HepG2 (cell line): ENCODE data around the gene TPD52L2. TPM values are rescaled to one million over a fixed set of nuclear protein-coding genes. Genes with fewer than 3 reads are reported as not detected.
A peak's percentile ranks its signal among the peaks of the same experiment; 100 is the strongest.

ENCODE experiments used
- CENPT ChIP-seq: sonication (generic); formaldehyde crosslinking; IDR thresholded peaks from 2 replicates; pipeline ENCODE4 v1.8.0; 2022; ENCODE audit warnings: low read depth, mild to moderate bottlenecking, moderate library complexity, missing genetic modification reagents
- GABPB1 ChIP-seq: IDR thresholded peaks from 2 replicates; pipeline ENCODE4 v1.6.1; 2016; ENCODE audit warnings: mild to moderate bottlenecking, missing genetic modification reagents, moderate library complexity, missing compliant biosample characterization
- HDAC1 ChIP-seq: sonication (generic); formaldehyde crosslinking; IDR thresholded peaks from 2 replicates; pipeline ENCODE4 v1.5.1; 2020; ENCODE audit warnings: mild to moderate bottlenecking, missing genetic modification reagents
- HNF4G ChIP-seq, 2 experiments: sonication (generic) in 1 of 2; formaldehyde crosslinking in 1 of 2; IDR thresholded peaks; 2 replicates each; pipeline versions ENCODE4 v1.4.0 to v1.6.1; 2011 to 2020; ENCODE audit warnings: borderline replicate concordance in 2 of 2, low read depth in 2 of 2, mild to moderate bottlenecking in 2 of 2, low read length in 1 of 2, missing genetic modification reagents in 1 of 2, moderate library complexity in 1 of 2
- NFATC3 ChIP-seq: sonication (generic); formaldehyde crosslinking; IDR thresholded peaks from 2 replicates; pipeline ENCODE4 v1.5.1; 2020; ENCODE audit warnings: mild to moderate bottlenecking, missing genetic modification reagents
- ONECUT2 ChIP-seq: sonication (generic); formaldehyde crosslinking; IDR thresholded peaks from 2 replicates; pipeline ENCODE4 v1.4.0; 2020; ENCODE audit warnings: missing genetic modification reagents
- PAWR ChIP-seq: sonication (generic); formaldehyde crosslinking; IDR thresholded peaks from 2 replicates; pipeline ENCODE4 v1.4.0; 2020; ENCODE audit warnings: missing genetic modification reagents, mild to moderate bottlenecking, borderline replicate concordance
- PITX1 ChIP-seq: sonication (generic); formaldehyde crosslinking; IDR thresholded peaks from 2 replicates; pipeline ENCODE4 v1.5.1; 2020; ENCODE audit warnings: mild to moderate bottlenecking, missing genetic modification reagents
- RBFOX2 ChIP-seq: fragments of 200-400 bp; formaldehyde crosslinking; IDR thresholded peaks from 2 replicates; pipeline ENCODE4 v1.6.1; 2017; ENCODE audit warnings: low read depth, mild to moderate bottlenecking, low read length
- SALL2 ChIP-seq: sonication (generic); formaldehyde crosslinking; IDR thresholded peaks from 2 replicates; pipeline ENCODE4 v1.8.1; 2023; ENCODE audit warnings: mild to moderate bottlenecking, missing genetic modification reagents, inconsistent platforms
- SP140L ChIP-seq: sonication (generic); formaldehyde crosslinking; IDR thresholded peaks from 2 replicates; pipeline ENCODE4 v1.4.0; 2020; ENCODE audit warnings: missing genetic modification reagents, borderline replicate concordance
- SSRP1 ChIP-seq: IDR thresholded peaks from 2 replicates; pipeline ENCODE4 v1.6.1; 2016; ENCODE audit warnings: control low read depth
- ZFAT ChIP-seq: sonication (generic); formaldehyde crosslinking; conservative IDR thresholded peaks from 2 replicates; pipeline ENCODE4 v1.8.1; 2023; ENCODE audit warnings: missing genetic modification reagents, inconsistent platforms
- ZFP41 ChIP-seq: sonication (generic); formaldehyde crosslinking; IDR thresholded peaks from 2 replicates; pipeline ENCODE4 v1.4.0; 2020; ENCODE audit warnings: mild to moderate bottlenecking, missing genetic modification reagents, borderline replicate concordance
- ZNF274 ChIP-seq: sonication (generic); formaldehyde crosslinking; IDR thresholded peaks from 2 replicates; pipeline ENCODE4 v1.5.1; 2020; ENCODE audit warnings: mild to moderate bottlenecking, missing genetic modification reagents
- ZNF34 ChIP-seq: sonication (generic); formaldehyde crosslinking; IDR thresholded peaks from 2 replicates; pipeline ENCODE4 v1.4.0; 2020; ENCODE audit warnings: mild to moderate bottlenecking, missing genetic modification reagents, borderline replicate concordance
- ZNF431 ChIP-seq: sonication (generic); formaldehyde crosslinking; IDR thresholded peaks from 2 replicates; pipeline ENCODE4 v1.9.0; 2022; ENCODE audit warnings: missing genetic modification reagents, low read depth, mild to moderate bottlenecking, borderline replicate concordance
- ZNF543 ChIP-seq: sonication (generic); formaldehyde crosslinking; IDR thresholded peaks from 2 replicates; pipeline ENCODE4 v1.4.0; 2020; ENCODE audit warnings: mild to moderate bottlenecking, missing genetic modification reagents
- ZNF550 ChIP-seq: sonication (generic); formaldehyde crosslinking; IDR thresholded peaks from 2 replicates; pipeline ENCODE4 v1.4.0; 2020; ENCODE audit warnings: mild to moderate bottlenecking, missing genetic modification reagents, borderline replicate concordance
- ZNF816 ChIP-seq: sonication (generic); formaldehyde crosslinking; IDR thresholded peaks from 2 replicates; pipeline ENCODE4 v1.8.0; 2022; ENCODE audit warnings: missing genetic modification reagents, mild to moderate bottlenecking, borderline replicate concordance
- polyA plus RNA-seq, 8 experiments: library from polyadenylated mRNA; depleted of rRNA in 3 of 8; stranded (reverse) in 7 of 8; unstranded in 1 of 8; fragments of >200 nt; fragmentation: Illumina TruSeq in 4 of 8; extraction: Trizol in 4 of 8; gene quantifications; 2 replicates each; pipeline versions ENCODE4 v1.2.1 to v1.2.3, GENCODE V29; 2011 to 2016; ENCODE audit warnings: low read depth in 4 of 8, missing spikeins in 1 of 8, mixed read lengths in 1 of 8; ENCODE audit not compliant: insufficient read depth in 1 of 8
- total RNA-seq, 5 experiments: library from RNA; depleted of rRNA; stranded (reverse); fragments of >200 nt; fragmentation: Illumina TruSeq; extraction: Trizol; gene quantifications; 2 replicates each; pipeline ENCODE4 v1.2.3, GENCODE V29; 2016; ENCODE audit warnings: low read depth in 1 of 5
- TF ChIP-seq, protein P1 (sequence below), 2 experiments: sonication (generic) in 1 of 2; formaldehyde crosslinking in 1 of 2; IDR thresholded peaks; 2 replicates each; pipeline versions ENCODE4 v1.4.0 to v1.6.1; 2016 to 2020; ENCODE audit warnings: borderline replicate concordance in 1 of 2, low read depth in 1 of 2, mild to moderate bottlenecking in 1 of 2, missing genetic modification reagents in 1 of 2
- TF ChIP-seq, protein P2 (sequence below): sonication (generic); formaldehyde crosslinking; IDR thresholded peaks from 2 replicates; pipeline ENCODE4 v1.8.1; 2023; ENCODE audit warnings: mild to moderate bottlenecking, missing genetic modification reagents, borderline replicate concordance
- TF ChIP-seq, protein P3 (sequence below): sonication (generic); formaldehyde crosslinking; IDR thresholded peaks from 2 replicates; pipeline ENCODE4 v1.9.0; 2021; ENCODE audit warnings: missing genetic modification reagents, borderline replicate concordance

TPD52L2 gene
- total and polyA plus RNA-seq, 2 of the 13 experiments (the other 11 are each of a cell fraction or from before 2014, with no cell fraction given): 156 to 184 TPM

DNA sequence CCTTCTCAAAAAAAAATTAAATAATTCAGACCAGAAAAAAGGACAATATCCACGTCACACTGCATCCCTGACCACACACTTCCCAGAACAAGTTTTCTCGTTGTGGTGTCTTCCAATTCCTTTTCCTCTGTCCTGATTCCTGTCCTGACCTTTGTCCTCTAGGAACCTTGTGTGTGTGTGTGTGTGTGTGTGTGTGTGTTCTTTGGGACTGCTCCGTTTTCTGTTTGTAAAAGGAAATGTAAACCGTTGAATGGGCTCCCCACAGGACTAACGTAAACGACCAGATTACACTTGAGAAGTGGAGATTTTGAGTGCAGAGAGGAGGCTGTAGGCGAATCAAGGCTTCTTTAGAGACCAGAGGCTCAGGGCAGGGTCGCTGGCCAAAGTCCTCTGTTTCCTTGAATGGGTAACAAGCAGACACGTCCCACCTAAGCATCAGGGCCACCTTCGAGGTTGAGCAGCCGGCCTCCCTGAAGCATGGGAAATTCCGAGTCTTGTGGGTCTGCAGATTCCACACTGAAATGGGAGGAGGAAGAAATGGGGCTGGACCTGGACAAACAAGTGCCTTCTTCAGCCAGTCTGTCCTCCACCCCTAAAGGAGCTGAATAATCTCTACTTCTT is 41.3 kb upstream of the TPD52L2 start (continued):
- TF ChIP-seq, protein P1, sequence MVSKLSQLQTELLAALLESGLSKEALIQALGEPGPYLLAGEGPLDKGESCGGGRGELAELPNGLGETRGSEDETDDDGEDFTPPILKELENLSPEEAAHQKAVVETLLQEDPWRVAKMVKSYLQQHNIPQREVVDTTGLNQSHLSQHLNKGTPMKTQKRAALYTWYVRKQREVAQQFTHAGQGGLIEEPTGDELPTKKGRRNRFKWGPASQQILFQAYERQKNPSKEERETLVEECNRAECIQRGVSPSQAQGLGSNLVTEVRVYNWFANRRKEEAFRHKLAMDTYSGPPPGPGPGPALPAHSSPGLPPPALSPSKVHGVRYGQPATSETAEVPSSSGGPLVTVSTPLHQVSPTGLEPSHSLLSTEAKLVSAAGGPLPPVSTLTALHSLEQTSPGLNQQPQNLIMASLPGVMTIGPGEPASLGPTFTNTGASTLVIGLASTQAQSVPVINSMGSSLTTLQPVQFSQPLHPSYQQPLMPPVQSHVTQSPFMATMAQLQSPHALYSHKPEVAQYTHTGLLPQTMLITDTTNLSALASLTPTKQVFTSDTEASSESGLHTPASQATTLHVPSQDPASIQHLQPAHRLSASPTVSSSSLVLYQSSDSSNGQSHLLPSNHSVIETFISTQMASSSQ (IDR thresholded peaks at IDR 0.05; ENCODE audit: low read depth): no peak
- TF ChIP-seq, protein P1 (CRISPR knock-in tag; IDR thresholded peaks at IDR 0.05; ENCODE audit: borderline replicate concordance): no peak
- no peak for TF ChIP-seq ZFP41 (CRISPR knock-in tag)
- TF ChIP-seq ZNF34 (CRISPR knock-in tag): no peak
- no peak for TF ChIP-seq GABPB1
- TF ChIP-seq ZFAT (CRISPR knock-in tag): no peak
- TF ChIP-seq ZNF543: no peak
- 0 out of 2 replicates have a peak, but pooled peaks have one; percentile 57 for TF ChIP-seq SSRP1 (CRISPR knock-in tag)
- no peak for TF ChIP-seq ZNF816 (CRISPR knock-in tag)
- TF ChIP-seq HDAC1 (CRISPR knock-in tag): peak; percentile 70
- TF ChIP-seq, protein P2, sequence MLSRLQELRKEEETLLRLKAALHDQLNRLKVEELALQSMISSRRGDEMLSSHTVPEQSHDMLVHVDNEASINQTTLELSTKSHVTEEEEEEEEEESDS: no peak
- no peak for TF ChIP-seq ZNF550
- no peak for TF ChIP-seq SP140L (CRISPR knock-in tag)
- TF ChIP-seq NFATC3: no peak
- TF ChIP-seq ONECUT2 (CRISPR knock-in tag): no peak
- TF ChIP-seq PITX1 (CRISPR knock-in tag): no peak
- no peak for TF ChIP-seq ZNF431 (CRISPR knock-in tag)
- TF ChIP-seq, protein P3, sequence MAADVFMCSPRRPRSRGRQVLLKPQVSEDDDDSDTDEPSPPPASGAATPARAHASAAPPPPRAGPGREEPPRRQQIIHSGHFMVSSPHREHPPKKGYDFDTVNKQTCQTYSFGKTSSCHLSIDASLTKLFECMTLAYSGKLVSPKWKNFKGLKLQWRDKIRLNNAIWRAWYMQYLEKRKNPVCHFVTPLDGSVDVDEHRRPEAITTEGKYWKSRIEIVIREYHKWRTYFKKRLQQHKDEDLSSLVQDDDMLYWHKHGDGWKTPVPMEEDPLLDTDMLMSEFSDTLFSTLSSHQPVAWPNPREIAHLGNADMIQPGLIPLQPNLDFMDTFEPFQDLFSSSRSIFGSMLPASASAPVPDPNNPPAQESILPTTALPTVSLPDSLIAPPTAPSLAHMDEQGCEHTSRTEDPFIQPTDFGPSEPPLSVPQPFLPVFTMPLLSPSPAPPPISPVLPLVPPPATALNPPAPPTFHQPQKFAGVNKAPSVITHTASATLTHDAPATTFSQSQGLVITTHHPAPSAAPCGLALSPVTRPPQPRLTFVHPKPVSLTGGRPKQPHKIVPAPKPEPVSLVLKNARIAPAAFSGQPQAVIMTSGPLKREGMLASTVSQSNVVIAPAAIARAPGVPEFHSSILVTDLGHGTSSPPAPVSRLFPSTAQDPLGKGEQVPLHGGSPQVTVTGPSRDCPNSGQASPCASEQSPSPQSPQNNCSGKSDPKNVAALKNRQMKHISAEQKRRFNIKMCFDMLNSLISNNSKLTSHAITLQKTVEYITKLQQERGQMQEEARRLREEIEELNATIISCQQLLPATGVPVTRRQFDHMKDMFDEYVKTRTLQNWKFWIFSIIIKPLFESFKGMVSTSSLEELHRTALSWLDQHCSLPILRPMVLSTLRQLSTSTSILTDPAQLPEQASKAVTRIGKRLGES (CRISPR knock-in tag): no peak
- no peak for TF ChIP-seq ZNF274 (CRISPR knock-in tag)
- TF ChIP-seq CENPT (CRISPR knock-in tag): no peak
- no peak for TF ChIP-seq RBFOX2
- TF ChIP-seq HNF4G (IDR thresholded peaks at IDR 0.05; ENCODE audit: borderline replicate concordance, low read depth, low read length): peak; percentile 93
- peak; percentile 76; the same call in 1 of the 2 replicates for TF ChIP-seq HNF4G (CRISPR knock-in tag; IDR thresholded peaks at IDR 0.05; ENCODE audit: borderline replicate concordance, low read depth)
- no peak for TF ChIP-seq PAWR (CRISPR knock-in tag)
- no peak for TF ChIP-seq SALL2 (CRISPR knock-in tag)
